ENCODE results near the gene EXD3. TPM values are rescaled to one million over a fixed set of nuclear protein-coding genes. Genes with fewer than 3 reads are reported as not detected.
A peak's percentile ranks its signal among the peaks of the same experiment; 100 is the strongest.

The EXD3 gene
- total RNA-seq, 3 donors from 2014 or later = 39.4 to 56.7 (median 40.1) TPM

- intact Hi-C loops (cut with DNase I, micrococcal nuclease) = no loop called here
- H3K9me3 ChIP-seq = no peaks in the 10 kb centered on the region
- no peak overlapping the region for H3K4me3 ChIP-seq
- TF ChIP-seq CTCF (IDR thresholded peaks at IDR 0.05) = no peak
- peak in 2 of 3 donors; percentile 7 to 17 for DNase-seq
- no peaks in the 10 kb centered on the region for H3K36me3 ChIP-seq (ENCODE audit: low read depth)
- no peaks in the 10 kb centered on the region for H3K4me1 ChIP-seq (ENCODE audit: low read depth)
- ATAC-seq = no peak
Observed at GRCh38 chr9:137376386-137376785, 46.6 kb downstream of the EXD3 start.

GRCh38 chr9:137375321-137376058 lies 47.5 kb downstream of the EXD3 start:
- Histone ChIP-seq H3K9me3 (no peaks in the 10 kb centered on the region), H3K4me3 (no peak overlapping the region), H3K4me1 (ENCODE audit: low read depth) (no peaks in the 10 kb centered on the region), H3K36me3 (ENCODE audit: low read depth) (no peaks in the 10 kb centered on the region)
- intact Hi-C loops (cut with DNase I, micrococcal nuclease) = no loop called here
- ATAC-seq = no peak
- no peak for TF ChIP-seq CTCF (IDR thresholded peaks at IDR 0.05)
- no peak for DNase-seq

GRCh38 chr9:137374131-137374845 lies 48.7 kb downstream of the EXD3 start:
- Histone ChIP-seq H3K36me3 (ENCODE audit: low read depth) (no peaks in the 10 kb centered on the region), H3K4me1 (ENCODE audit: low read depth) (no peaks in the 10 kb centered on the region), H3K4me3 (no peak overlapping the region), H3K9me3 (no peaks in the 10 kb centered on the region)
- DNase-seq (peak in 2 of 3 donors; percentile 7 to 26), ATAC-seq (no peak)
- no peak for TF ChIP-seq CTCF (IDR thresholded peaks at IDR 0.05)
- intact Hi-C loops (cut with DNase I, micrococcal nuclease) = no loop called here

- TF ChIP-seq CTCF (IDR thresholded peaks at IDR 0.05) = no peak
- Histone ChIP-seq H3K4me1 (ENCODE audit: low read depth) (no peaks in the 10 kb centered on the region), H3K9me3 (no peaks in the 10 kb centered on the region), H3K36me3 (ENCODE audit: low read depth) (no peaks in the 10 kb centered on the region), H3K4me3 (no peak overlapping the region)
- DNase-seq = peak in 1 of 3 donors; percentile 29
- no peak for ATAC-seq
- intact Hi-C loops (cut with DNase I, micrococcal nuclease) = no loop called here
Observed at GRCh38 chr9:137373611-137373980, 49.4 kb downstream of the EXD3 start.

GRCh38 chr9:137372693-137373610 lies 50.0 kb downstream of the EXD3 start:
- Histone ChIP-seq H3K36me3 (ENCODE audit: low read depth) (no peaks in the 10 kb centered on the region), H3K9me3 (no peaks in the 10 kb centered on the region), H3K4me3 (no peak overlapping the region), H3K4me1 (ENCODE audit: low read depth) (no peaks in the 10 kb centered on the region)
- TF ChIP-seq CTCF (IDR thresholded peaks at IDR 0.05) = no peak
- peak in 2 of 3 donors; percentile 15 to 46 for DNase-seq
- no peak for ATAC-seq
- intact Hi-C loops (cut with DNase I, micrococcal nuclease) = no loop called here

Data from mucosa of descending colon (tissue), 3 donors.